ENCODE data around the gene RHOU. TPM values are rescaled to one million over a fixed set of nuclear protein-coding genes. Genes with fewer than 3 reads are reported as not detected.

The RHOU gene
- total RNA-seq, 1 donor from 2014 or later = 67.0 TPM

GRCh38 chr1:228727681-228728171, 7.6 kb upstream of the RHOU start:
- Mint-ChIP-seq H3K4me1 (peaks cover 8% of the 10 kb centered on the region), H3K27ac (no peak overlapping the region), H3K4me3 (no peak overlapping the region), H3K27me3 (ENCODE audit: insufficient read depth, low read depth) (peaks cover 5% of the 10 kb centered on the region), H3K36me3 (no peaks in the 10 kb centered on the region), H3K9me3 (no peaks in the 10 kb centered on the region)
- Histone ChIP-seq H3K4me3 (no peak overlapping the region), H3K9ac (no peak overlapping the region), H2AFZ (replicated peaks) (no peak overlapping the region), H3K27ac (no peak overlapping the region), H3K36me3 (no peaks in the 10 kb centered on the region), H3K79me2 (ENCODE audit: low read depth) (no peaks in the 10 kb centered on the region), H4K20me1 (ENCODE audit: low read depth) (no peaks in the 10 kb centered on the region), H3F3A (ENCODE audit: low read depth) (no peaks in the 10 kb centered on the region), H3K9me3 (ENCODE audit: low read depth) (no peaks in the 10 kb centered on the region), H3K4me2 (no peak overlapping the region), H3K27me3 (no peaks in the 10 kb centered on the region), H3K4me1 (peaks cover 6% of the 10 kb centered on the region)
- no peak for TF ChIP-seq EZH2phosphoT487 (IDR thresholded peaks at IDR 0.05)
- TF ChIP-seq EZH2 (IDR thresholded peaks at IDR 0.05) = no peak
- no peak for TF ChIP-seq CTCF (IDR thresholded peaks at IDR 0.05)
- DNase-seq (ENCODE audit: low spot score) = no peak

- no peaks in the 10 kb centered on the region for H3K36me3 ChIP-seq
- H3K4me2 ChIP-seq = no peak overlapping the region
- Mint-ChIP-seq H3K36me3 (no peaks in the 10 kb centered on the region), H3K27ac (no peak overlapping the region), H3K4me1 (peaks cover 14% of the 10 kb centered on the region), H3K9me3 (no peaks in the 10 kb centered on the region), H3K27me3 (ENCODE audit: insufficient read depth, low read depth) (peaks cover 9% of the 10 kb centered on the region), H3K4me3 (no peak overlapping the region)
- DNase-seq (ENCODE audit: low spot score) = no peak
- H4K20me1 ChIP-seq (ENCODE audit: low read depth) = peaks cover 10% of the 10 kb centered on the region
- no peak overlapping the region for H3K4me3 ChIP-seq
- H3K79me2 ChIP-seq (ENCODE audit: low read depth) = peaks cover 22% of the 10 kb centered on the region
- peaks cover 8% of the 10 kb centered on the region for H3K27me3 ChIP-seq
- no peaks in the 10 kb centered on the region for H3K9me3 ChIP-seq (ENCODE audit: low read depth)
- no peak overlapping the region for H2AFZ ChIP-seq (replicated peaks)
- H3F3A ChIP-seq (ENCODE audit: low read depth) = peaks cover 4% of the 10 kb centered on the region
- peaks cover 6% of the 10 kb centered on the region for H3K4me1 ChIP-seq
- TF ChIP-seq CTCF (IDR thresholded peaks at IDR 0.05) = no peak
- no peak for TF ChIP-seq EZH2phosphoT487 (IDR thresholded peaks at IDR 0.05)
- no peak for TF ChIP-seq EZH2 (IDR thresholded peaks at IDR 0.05)
- no peak overlapping the region for H3K27ac ChIP-seq
- H3K9ac ChIP-seq = no peak overlapping the region
Measured at GRCh38 chr1:228732426-228732825, 2.9 kb upstream of the RHOU start.

GRCh38 chr1:228733576-228733975, 1.7 kb upstream of the RHOU start:
- H3K27me3 ChIP-seq = peaks cover 8% of the 10 kb centered on the region
- H3K9ac ChIP-seq = no peak overlapping the region
- no peak overlapping the region for H3K4me3 Mint-ChIP-seq

More at GRCh38 chr1:228733576-228733975, 1.7 kb upstream of the RHOU start:
- Histone ChIP-seq H4K20me1 (ENCODE audit: low read depth) (peaks cover 22% of the 10 kb centered on the region), H3F3A (ENCODE audit: low read depth) (peaks cover 4% of the 10 kb centered on the region), H3K4me3 (no peak overlapping the region), H3K79me2 (ENCODE audit: low read depth) (peaks cover 33% of the 10 kb centered on the region), H3K4me2 (no peak overlapping the region), H3K27ac (no peak overlapping the region), H2AFZ (replicated peaks) (no peak overlapping the region), H3K9me3 (ENCODE audit: low read depth) (no peaks in the 10 kb centered on the region), H3K4me1 (peaks cover 17% of the 10 kb centered on the region), H3K36me3 (no peaks in the 10 kb centered on the region)
- peaks cover 25% of the 10 kb centered on the region for H3K4me1 Mint-ChIP-seq
- H3K9me3 Mint-ChIP-seq = no peaks in the 10 kb centered on the region
- no peak overlapping the region for H3K27ac Mint-ChIP-seq
- TF ChIP-seq CTCF (IDR thresholded peaks at IDR 0.05) (no peak), EZH2phosphoT487 (IDR thresholded peaks at IDR 0.05) (no peak), EZH2 (IDR thresholded peaks at IDR 0.05) (no peak)
- H3K36me3 Mint-ChIP-seq = peaks cover 6% of the 10 kb centered on the region
- peaks cover 9% of the 10 kb centered on the region for H3K27me3 Mint-ChIP-seq (ENCODE audit: insufficient read depth, low read depth)
- DNase-seq (ENCODE audit: low spot score) = no peak

Measured in neural progenitor cell (in vitro differentiated cells).